Measurements from ENCODE around the gene PGK2.

The PGK2 gene

GRCh38 chr6:49739423-49739822, 47.7 kb downstream of the PGK2 start:
- H3K4me3 ChIP-seq (ENCODE audit: low read depth, low read length), result no peak overlapping the region

- H3K4me3 ChIP-seq (ENCODE audit: low read depth, low read length), result no peak overlapping the region
Measured at GRCh38 chr6:49736017-49736508, 51.0 kb downstream of the PGK2 start.

Data from iPS-11a (cell line).